Measurements from ENCODE around the gene SLC39A11. TPM values are rescaled to one million over a fixed set of nuclear protein-coding genes. Genes with fewer than 3 reads are reported as not detected.

Gene SLC39A11
- total and polyA plus RNA-seq, 8 donors: 5.2 to 62.0 (median 12.9) TPM

- Histone ChIP-seq H3K4me3 (no peak overlapping the region), H3K4me1 (no peaks in the 10 kb centered on the region), H3K27ac (no peak overlapping the region), H3K36me3 (peaks cover 0 to 26% (median 21%) of the 10 kb centered on the region in 4 donors), H3K27me3 (no peaks in the 10 kb centered on the region), H3K9me3 (no peaks in the 10 kb centered on the region)
- TF ChIP-seq POLR2A (IDR thresholded peaks at IDR 0.05) (no peak), CTCF (IDR thresholded peaks at IDR 0.05) (no peak), POLR2AphosphoS5 (IDR thresholded peaks at IDR 0.05) (no peak), EP300 (IDR thresholded peaks at IDR 0.05) (no peak)
- intact Hi-C loops (cut with DNase I; ENCODE audit: low total_unique reads): no loop called here
- DNase-seq: no peak
- 95 to 97% (median 97%) methylated on average over 23 of the region's 23 CpGs for WGBS, 5 donors
Observed at GRCh38 chr17:72948115-72948514, 144.4 kb downstream of the SLC39A11 start.

- 94 to 97% (median 96%) methylated on average over 9 to 10 of the region's 10 CpGs for WGBS, 5 donors
- H3K4me1 ChIP-seq: no peaks in the 10 kb centered on the region
- H3K36me3 ChIP-seq: peaks cover 0 to 27% (median 23%) of the 10 kb centered on the region in 4 donors
- no peak for TF ChIP-seq EP300 (IDR thresholded peaks at IDR 0.05)
- TF ChIP-seq POLR2AphosphoS5 (IDR thresholded peaks at IDR 0.05): no peak
- no peak for TF ChIP-seq CTCF (IDR thresholded peaks at IDR 0.05)
- TF ChIP-seq POLR2A (IDR thresholded peaks at IDR 0.05): no peak
- DNase-seq: no peak
- H3K27ac ChIP-seq: no peak overlapping the region
- H3K27me3 ChIP-seq: no peaks in the 10 kb centered on the region
- intact Hi-C loops (cut with DNase I; ENCODE audit: low total_unique reads): no loop called here
- no peaks in the 10 kb centered on the region for H3K9me3 ChIP-seq
- H3K4me3 ChIP-seq: no peak overlapping the region
Observed at GRCh38 chr17:72947475-72947874, 145.0 kb downstream of the SLC39A11 start.

GRCh38 chr17:72946696-72947095 is 145.8 kb downstream of the SLC39A11 start:
- Histone ChIP-seq H3K27me3 (no peaks in the 10 kb centered on the region), H3K9me3 (no peaks in the 10 kb centered on the region), H3K4me1 (no peaks in the 10 kb centered on the region), H3K27ac (no peak overlapping the region), H3K36me3 (peaks cover 0 to 27% (median 23%) of the 10 kb centered on the region in 4 donors), H3K4me3 (no peak overlapping the region)
- WGBS, 5 donors: 75 to 84% (median 75%) methylated on average over 5 of the region's 5 CpGs
- DNase-seq: no peak
- intact Hi-C loops (cut with DNase I; ENCODE audit: low total_unique reads): no loop called here
- TF ChIP-seq POLR2AphosphoS5 (IDR thresholded peaks at IDR 0.05): no peak
- no peak for TF ChIP-seq CTCF (IDR thresholded peaks at IDR 0.05)
- TF ChIP-seq EP300 (IDR thresholded peaks at IDR 0.05): no peak
- TF ChIP-seq POLR2A (IDR thresholded peaks at IDR 0.05): no peak

- intact Hi-C loops (cut with DNase I; ENCODE audit: low total_unique reads): no loop called here
- DNase-seq: no peak
- TF ChIP-seq POLR2A (IDR thresholded peaks at IDR 0.05): no peak
- no peak for TF ChIP-seq POLR2AphosphoS5 (IDR thresholded peaks at IDR 0.05)
- TF ChIP-seq EP300 (IDR thresholded peaks at IDR 0.05): no peak
- TF ChIP-seq CTCF (IDR thresholded peaks at IDR 0.05): no peak
- H3K9me3 ChIP-seq: no peaks in the 10 kb centered on the region
- no peaks in the 10 kb centered on the region for H3K27me3 ChIP-seq
- peaks cover 0 to 27% (median 23%) of the 10 kb centered on the region in 4 donors for H3K36me3 ChIP-seq
- H3K4me1 ChIP-seq: no peaks in the 10 kb centered on the region
- no peak overlapping the region for H3K27ac ChIP-seq
- 86 to 93% (median 92%) methylated on average over 3 of the region's 3 CpGs for WGBS, 5 donors
- H3K4me3 ChIP-seq: no peak overlapping the region
Observed at GRCh38 chr17:72946156-72946555, 146.3 kb downstream of the SLC39A11 start.
